Measurements from ENCODE around the gene MATN1. TPM values are rescaled to one million over a fixed set of nuclear protein-coding genes. Genes with fewer than 3 reads are reported as not detected.

Gene MATN1
- polyA plus RNA-seq, 1 donor = 1.1 TPM

GRCh38 chr1:30744060-30744756, 20.8 kb upstream of the MATN1 start:
- DNase-seq = no peak

DNA sequence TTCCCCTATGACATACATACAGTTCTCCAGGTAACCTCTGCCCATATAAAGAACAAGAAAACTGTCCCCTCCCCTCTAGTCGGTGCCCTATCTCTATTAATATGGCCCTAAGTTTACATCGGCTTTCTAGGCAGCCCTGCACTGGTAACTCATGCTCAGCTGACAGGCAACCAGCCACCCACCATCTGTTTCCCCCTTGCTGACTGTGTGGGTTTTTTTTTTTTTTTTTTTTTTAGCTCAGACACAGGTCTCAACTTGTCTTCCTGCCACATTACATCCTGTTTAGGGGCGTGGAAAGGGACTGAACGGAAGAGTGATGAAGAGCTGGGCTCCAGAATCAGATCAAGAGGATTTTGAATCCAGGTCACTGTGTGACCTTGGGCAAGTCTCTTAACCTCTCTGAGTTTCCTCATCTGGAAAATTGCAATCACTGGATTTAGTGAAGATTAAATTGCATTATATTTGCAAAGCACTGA, 20.2 kb upstream of the MATN1 start:
- no peak for DNase-seq

DNA sequence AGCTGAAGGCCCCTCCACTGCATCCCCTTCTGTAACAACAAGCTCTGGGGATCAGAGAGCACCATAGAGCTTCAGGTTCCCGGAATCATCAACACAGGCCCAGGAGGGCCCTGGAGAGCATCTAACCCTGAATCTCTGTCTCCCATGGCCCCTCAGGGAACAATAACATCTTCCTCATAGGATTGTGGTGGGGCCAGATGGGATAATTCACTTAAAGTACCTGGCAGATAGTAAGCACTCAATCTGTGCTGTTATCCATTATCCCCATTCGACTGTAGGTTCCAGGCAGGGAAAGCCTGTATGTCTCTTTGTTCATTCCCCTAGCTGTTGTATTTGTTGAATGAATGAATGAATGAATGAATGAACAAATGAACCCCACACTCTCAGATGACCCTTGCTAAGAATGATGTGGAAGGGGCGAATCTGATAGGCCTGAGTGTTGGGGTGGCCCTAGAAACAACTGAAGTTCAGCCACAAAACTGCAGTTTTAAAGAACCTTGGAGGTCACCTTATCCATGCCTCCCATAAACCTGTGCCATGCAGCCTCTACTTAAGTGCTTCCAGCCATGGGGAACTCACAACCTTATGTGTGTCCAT, 19.7 kb upstream of the MATN1 start:
- DNase-seq = no peak

DNA sequence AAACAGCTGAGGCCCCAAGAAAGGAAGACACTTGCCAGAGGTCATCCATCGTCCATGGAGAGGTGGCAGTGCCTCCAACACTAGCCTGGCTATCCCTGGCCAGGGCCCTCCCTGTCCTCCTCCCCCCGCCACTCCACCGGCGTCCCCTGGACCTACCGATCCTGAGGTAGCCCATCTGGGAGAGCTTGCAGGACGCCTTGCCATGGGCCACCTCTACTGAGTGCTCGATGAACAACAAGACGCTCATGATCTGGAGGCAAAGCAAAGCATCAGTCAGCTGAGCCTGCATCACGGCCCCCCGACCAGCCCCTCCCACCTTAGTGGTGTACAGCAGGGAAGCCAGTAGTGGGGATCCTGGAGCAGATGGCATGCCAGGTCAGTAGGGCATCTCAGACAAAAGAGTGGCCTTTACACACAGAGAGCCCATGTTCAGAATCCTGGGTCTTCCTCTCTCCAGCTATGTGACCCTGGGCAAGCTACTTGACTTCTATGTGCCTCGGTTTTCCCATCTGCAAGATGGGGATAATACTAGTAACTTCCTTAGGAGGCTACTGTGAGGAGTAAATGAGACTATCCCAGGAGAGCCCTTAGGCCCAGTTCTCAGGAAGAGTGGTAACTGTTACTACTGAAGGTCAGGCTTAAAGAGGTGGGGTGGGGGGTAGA, 19.0 kb upstream of the MATN1 start:
- DNase-seq = no peak

- DNase-seq = no peak
Observed at GRCh38 chr1:30741239-30741894, 18.0 kb upstream of the MATN1 start.

DNA sequence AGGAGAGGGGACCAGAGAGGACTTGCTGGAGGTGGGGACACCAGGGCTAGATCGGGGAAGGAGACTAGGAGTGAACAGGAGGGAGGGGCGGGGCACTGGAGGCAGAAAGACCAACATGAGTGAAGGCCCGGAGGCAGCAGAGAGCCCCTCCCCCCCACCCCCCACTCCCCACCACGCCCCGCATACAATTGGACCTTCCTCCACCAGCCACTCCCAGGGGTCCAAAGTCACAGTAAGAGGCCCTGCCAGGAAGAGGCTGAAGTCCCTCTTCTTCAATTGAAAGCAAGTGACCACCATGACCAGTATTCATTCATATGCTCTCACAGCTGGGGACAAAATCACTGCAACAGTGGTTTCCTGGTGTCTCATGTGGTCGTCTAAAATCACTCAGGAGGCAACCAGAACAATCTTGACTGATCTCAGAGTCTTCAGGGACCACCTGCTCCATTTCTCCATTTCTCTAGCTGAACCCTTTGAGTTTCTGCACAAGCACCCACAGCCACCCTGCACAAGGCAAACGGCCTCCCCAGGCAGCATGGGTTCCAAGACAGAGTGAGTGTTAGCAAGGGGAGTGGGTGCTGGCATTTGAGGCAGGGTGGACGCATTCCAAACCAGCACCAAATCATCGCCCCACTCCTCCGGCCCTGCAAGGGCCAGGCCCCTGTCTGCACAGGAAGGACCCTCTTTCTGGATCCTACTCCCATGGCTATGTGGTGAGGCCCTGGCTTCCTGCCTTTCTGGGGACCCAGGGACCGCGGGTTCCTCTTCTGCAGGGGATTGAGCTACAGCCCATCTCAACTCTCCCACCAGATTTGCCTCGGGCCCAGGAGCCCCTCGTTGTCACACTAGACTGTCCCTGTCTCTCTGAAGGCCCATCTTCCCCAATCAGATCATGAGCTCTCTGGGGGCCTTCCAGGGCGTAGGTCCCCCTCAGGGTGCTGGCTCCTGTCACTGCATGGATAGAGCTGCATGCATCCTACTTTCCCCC, 17.2 kb upstream of the MATN1 start:
- no peak for DNase-seq

DNA sequence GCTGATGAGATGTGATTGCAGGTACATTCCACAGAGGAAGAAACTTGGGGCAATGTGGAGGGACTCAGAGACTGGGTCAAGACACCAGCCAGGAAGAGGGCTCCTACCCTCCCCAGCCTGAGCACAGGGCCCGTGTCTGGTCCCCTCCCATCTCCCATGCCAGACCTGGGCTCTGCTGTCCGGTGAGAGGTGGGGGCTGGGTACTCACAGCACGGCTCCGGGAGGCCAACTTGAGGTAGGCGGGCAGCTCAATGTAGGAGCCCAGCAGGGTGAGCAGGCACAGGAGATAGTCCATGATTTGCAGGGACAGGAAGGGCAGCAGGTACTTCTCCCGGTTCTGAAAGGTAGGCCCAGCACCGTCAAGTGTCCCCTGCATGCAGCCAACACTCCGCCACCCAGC, 16.2 kb upstream of the MATN1 start:
- no peak for DNase-seq

DNA sequence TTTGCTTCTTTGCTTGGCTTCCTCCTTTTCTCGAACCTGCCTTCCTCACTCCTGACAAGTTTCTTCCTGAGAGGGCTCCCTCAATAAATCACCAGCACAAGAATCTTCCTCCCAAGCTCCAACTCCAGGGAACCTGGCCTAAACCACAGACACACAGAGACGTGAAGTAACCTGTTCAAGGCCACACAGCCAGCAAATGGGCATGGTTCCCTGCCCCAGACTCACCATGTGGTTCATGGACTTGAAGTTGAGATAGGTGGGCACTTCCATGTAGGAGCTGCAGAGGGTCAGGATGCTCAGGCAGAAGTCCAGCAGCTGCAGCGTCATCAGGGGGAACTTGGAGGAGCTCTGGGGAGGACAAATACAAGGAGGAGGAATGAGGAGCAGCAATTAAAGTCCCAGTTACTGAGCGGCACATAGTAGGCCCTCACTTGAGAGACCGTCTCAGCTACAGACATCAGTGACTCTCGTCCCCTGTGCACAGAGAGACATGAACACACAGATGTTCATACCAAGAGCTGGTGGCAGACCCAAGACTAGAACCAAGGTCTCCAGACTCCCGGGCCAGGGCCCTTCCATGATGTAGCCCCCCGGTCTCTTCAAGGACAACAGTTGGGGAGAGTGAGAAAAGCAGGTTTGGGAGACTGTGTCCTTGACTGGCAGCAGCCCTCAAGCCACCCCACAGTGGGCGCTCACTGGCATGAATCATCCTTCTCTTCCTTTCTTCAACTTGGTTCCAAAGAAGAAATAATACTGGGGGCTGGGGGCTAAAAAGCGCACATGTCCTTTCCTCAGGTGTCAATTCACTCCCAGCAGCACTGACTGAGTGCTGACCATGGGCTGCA, 15.6 kb upstream of the MATN1 start:
- DNase-seq = no peak

GRCh38 chr1:30738040-30738714, 14.8 kb upstream of the MATN1 start:
- no peak for DNase-seq

GRCh38 chr1:30737357-30738039, 14.1 kb upstream of the MATN1 start:
- DNase-seq = no peak

- no peak for DNase-seq
Observed at GRCh38 chr1:30735668-30736498, 12.5 kb upstream of the MATN1 start.

DNA sequence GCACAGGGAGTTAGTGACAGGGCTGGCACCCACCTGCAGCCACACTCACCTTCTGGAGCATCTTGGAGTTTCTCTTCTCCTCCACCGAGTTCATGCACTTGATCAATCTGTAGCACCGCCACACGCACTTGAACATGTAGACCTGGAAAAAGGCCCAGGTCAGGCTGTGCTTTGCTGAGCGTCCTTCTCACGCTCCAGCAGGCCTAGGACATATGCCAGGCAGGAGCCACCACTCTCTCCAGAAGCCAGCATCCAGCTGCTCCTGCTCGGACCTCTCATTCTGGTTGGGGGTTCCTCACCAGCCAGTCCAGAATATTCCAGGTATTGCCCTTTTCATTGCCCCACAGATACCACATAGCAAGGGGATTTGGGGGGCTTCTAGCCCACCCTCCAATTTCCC, 11.7 kb upstream of the MATN1 start:
- DNase-seq = no peak

DNA sequence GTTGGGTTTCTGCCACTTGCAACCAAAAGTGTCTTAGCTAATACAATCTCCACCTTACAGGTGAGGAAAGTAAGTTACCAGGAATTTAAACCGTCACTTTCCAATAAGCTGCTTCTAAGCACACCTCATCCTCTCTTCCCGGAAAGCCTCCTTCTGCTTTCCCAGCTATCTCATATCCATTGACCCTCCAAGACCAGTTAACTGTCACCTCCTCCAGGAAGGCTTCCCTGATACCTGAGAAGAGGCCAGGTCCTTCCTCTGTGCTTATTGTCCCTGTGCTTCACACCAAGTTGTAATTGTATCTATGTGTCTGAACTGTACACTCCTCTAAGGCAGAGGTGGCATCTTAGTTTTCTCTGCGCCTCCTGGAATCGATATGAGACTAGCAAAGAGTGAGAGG, 11.2 kb upstream of the MATN1 start:
- DNase-seq = no peak

DNA sequence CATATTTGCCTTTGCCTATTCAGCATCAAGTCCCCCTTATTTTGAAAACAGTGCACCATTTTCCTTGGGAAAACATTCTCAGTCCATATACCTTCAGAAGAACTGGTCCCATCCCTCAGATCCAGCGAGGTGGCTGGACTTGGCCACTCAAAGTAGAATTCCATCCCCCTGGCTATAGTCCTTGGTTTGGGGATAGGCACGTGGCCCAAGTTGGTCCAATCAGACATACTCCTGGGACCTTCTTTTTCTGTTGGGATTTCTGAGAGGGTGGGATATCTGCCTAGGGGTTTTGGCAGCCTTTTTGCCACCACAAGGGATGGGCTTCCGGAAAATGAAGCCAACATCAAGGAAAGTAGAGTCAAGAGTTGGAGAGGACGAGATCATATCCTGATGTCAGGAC, 10.7 kb upstream of the MATN1 start:
- DNase-seq = no peak

DNA sequence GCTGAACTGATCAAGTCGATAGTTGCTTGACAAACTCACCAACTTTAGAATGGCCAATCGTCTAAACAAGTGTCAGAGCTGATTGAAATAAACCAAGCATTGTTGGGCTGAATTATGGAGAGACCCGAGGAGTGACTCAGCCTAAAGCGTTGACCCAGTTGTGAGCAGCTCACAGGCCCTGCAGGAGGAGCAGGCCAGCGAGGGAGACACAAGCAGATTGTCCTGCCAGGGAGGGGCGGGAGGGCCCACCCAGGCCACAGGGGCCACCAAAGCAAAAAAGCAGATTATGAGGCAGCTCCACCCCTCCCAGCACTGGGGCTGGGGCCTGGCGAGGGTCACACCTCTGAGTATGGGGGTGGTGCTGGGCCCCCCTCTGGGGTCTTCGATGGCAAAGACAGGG, 10.1 kb upstream of the MATN1 start:
- DNase-seq = no peak

DNA sequence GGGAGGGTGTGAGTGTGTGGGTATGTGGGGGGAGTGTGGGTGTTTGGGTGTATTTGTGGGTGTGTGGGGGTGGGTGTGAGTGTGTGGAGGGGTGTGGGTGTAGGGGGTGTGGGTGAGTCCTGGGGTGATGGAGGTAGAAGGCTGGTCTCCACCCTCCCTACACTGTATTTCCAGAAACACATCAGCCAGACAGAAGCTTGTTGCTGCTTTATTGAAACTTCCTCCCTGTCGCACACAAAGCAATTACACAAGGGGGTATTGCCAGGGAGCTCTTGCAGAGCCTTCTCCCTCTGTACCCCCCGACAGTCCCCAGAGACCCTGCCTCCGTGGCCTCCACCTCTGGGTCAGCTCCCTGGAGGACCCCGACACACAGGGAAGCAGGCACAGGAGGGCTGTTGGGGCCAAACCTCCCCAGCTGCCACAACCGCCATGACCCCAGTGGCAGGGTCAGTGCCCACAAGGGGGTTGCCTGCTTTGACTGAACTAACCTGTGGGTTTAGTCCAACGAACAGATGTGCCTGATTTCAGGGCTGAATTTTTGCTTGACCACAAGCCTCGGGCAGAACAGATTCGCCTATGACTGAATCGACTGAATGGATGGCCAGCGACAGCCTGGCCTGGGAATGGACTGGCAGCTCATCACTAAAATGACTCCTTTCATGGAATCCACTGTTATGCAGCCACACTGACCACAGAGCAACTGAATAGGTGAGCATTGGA, 9.1 kb upstream of the MATN1 start:
- no peak for DNase-seq

- DNase-seq = no peak
Observed at GRCh38 chr1:30731806-30732276, 8.5 kb upstream of the MATN1 start.

DNA sequence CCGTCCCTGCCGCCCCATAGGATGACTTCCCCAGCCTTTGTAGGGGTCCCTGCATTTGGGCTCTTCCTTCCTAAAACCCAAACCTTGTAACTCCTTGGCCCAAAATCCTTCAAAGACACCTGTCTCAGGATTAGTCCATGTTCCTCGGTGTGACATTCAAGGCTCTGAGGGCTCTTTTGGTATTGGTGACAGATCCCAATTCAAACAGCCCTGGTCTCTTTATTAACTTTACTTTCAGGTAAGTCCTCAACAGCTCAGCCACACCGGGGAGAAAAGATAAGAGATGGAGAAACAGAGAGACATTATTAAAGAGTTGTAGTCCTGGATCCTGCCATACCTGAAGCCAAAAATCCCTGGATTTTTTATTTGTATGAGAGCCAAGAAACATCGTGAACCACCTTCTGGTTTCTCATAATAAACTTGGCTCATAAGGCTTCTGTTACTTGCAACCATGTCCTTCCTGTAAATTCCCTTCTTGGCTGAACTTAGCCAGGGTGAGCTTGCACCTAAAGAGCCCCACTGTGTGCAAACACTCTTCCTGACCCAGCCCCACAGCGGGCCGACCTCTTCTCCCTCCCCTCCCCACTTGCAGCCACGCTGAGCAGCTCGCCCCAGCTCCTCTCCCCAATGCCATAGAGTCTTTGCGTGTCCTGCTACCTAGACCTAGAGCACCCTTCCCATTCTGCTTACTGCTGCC, 7.9 kb upstream of the MATN1 start:
- DNase-seq = no peak

All from hindlimb muscle (tissue), 1 donor.